Lung (tissue), 12 donors: ENCODE data around the gene MYH13. TPM values are rescaled to one million over a fixed set of nuclear protein-coding genes. Genes with fewer than 3 reads are reported as not detected.

Source experiments
- ATAC-seq: fragments of 200-7000 bp; cut with Tn5 transposase; one replicate; pipeline ENCODE4 v1.9.1; 2020; ENCODE audit warnings: moderate number of reproducible peaks; ENCODE audit not compliant: insufficient read depth, low FRiP score
- DNase-seq, 3 donors: peaks; one replicate each; pipeline ENCODE4 v3.0.0-alpha.2; 2013 to 2017
- H3K27ac ChIP-seq, 2 donors: one replicate each; pipeline ENCODE4 v1.5.1; 2013; ENCODE audit warnings: mild to moderate bottlenecking in 2 of 2, moderate library complexity in 2 of 2, control low read depth in 1 of 2, inconsistent platforms in 1 of 2, low read depth in 1 of 2, low read length in 1 of 2
- H3K27me3 ChIP-seq, 3 donors: one replicate each; pipeline ENCODE4 v1.5.1; 2013; ENCODE audit warnings: low read length in 2 of 3; ENCODE audit not compliant: control insufficient read depth in 3 of 3, insufficient read depth in 3 of 3
- H3K36me3 ChIP-seq, 4 donors: one replicate each; pipeline ENCODE4 v1.5.1; 2013; ENCODE audit warnings: low read length in 4 of 4, mild to moderate bottlenecking in 1 of 4, moderate library complexity in 1 of 4; ENCODE audit not compliant: control insufficient read depth in 4 of 4, insufficient read depth in 4 of 4
- H3K4me1 ChIP-seq, 5 donors: one replicate each; pipeline ENCODE4 v1.5.1; 2013; ENCODE audit warnings: low read length in 5 of 5, mild to moderate bottlenecking in 2 of 5, moderate library complexity in 1 of 5; ENCODE audit not compliant: control insufficient read depth in 5 of 5, insufficient read depth in 5 of 5
- H3K4me3 ChIP-seq: one replicate; pipeline ENCODE4 v1.5.1; 2013; ENCODE audit warnings: mild to moderate bottlenecking, control low read depth, moderate library complexity
- H3K9ac ChIP-seq, 2 donors: one replicate each; pipeline ENCODE4 v1.5.1; 2013; ENCODE audit warnings: low read length in 2 of 2, control low read depth in 1 of 2; ENCODE audit not compliant: insufficient read depth in 1 of 2
- H3K9me3 ChIP-seq, 4 donors: one replicate each; pipeline ENCODE4 v1.5.1; 2013; ENCODE audit warnings: low read length in 3 of 4, mild to moderate bottlenecking in 1 of 4, moderate library complexity in 1 of 4; ENCODE audit not compliant: control insufficient read depth in 4 of 4, insufficient read depth in 3 of 4
- WGBS, 2 donors: extraction: QIAGEN DNeasy Blood & Tissue Kit; methylation state at CpG; one replicate each; pipeline ENCODE4 v1.1.7; 2013; 5-methylcytosine and 5-hydroxymethylcytosine counted together
- polyA plus RNA-seq, 2 donors: library from polyadenylated mRNA; stranded (reverse); fragments of 200-250 nt; gene quantifications; one replicate each; pipeline ENCODE4 v1.2.1, GENCODE V29; 2013
- total RNA-seq, 2 donors: library from RNA; depleted of rRNA in 1 of 2; stranded (reverse); fragments of >200 nt in 1 of 2; gene quantifications; one replicate each; pipeline ENCODE4 v1.2.1, GENCODE V29; 2014 to 2021
- TF ChIP-seq, protein P1 (sequence below): IDR thresholded peaks from 2 replicates; pipeline ENCODE4 v1.5.1; 2012; ENCODE audit warnings: mild to moderate bottlenecking; ENCODE audit errors: control extremely low read depth, extremely low read depth
- donor health status: control.
- donor health status: control.
- donor health status: Bipolar disorder and iron deficiency.
- donor health status: healthy.
- donor health status: DM: yes; HTN: yes; CAD: no.

The MYH13 gene
- total and polyA plus RNA-seq, 4 donors = 0.02 TPM; not detected in 3

DNA sequence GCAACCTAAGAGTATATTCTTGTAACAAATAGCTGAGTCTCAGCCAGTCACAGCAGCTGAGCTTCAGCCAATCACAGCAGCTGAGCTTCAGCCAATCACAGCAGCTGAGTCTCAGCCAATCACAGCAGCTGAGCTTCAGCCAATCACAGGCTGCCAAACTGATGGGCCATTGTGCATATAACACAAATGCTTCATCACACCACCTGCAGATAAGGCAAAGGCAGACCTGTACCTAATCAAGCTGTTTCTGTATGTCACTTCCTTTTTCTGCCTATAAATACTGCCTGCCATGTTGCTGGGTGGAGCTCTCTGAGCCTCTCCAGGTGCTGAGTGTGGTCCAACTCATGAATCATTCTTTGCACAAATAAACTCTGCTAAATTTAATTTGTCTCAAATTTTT is 19.9 kb downstream of the MYH13 start:
- peaks cover 0 to 2% (median 0%) of the 10 kb centered on the region in 4 donors for H3K9me3 ChIP-seq
- ATAC-seq = no peak

GRCh38 chr17:10349403-10349802 is 23.4 kb downstream of the MYH13 start:
- Histone ChIP-seq H3K27ac (no peak overlapping the region), H3K9ac (no peak overlapping the region), H3K27me3 (peaks cover 0 to 3% (median 0%) of the 10 kb centered on the region in 3 donors), H3K36me3 (no peaks in the 10 kb centered on the region), H3K9me3 (peaks cover 0 to 2% (median 0%) of the 10 kb centered on the region in 4 donors), H3K4me3 (no peak overlapping the region), H3K4me1 (no peaks in the 10 kb centered on the region)
- TF ChIP-seq, protein P1, sequence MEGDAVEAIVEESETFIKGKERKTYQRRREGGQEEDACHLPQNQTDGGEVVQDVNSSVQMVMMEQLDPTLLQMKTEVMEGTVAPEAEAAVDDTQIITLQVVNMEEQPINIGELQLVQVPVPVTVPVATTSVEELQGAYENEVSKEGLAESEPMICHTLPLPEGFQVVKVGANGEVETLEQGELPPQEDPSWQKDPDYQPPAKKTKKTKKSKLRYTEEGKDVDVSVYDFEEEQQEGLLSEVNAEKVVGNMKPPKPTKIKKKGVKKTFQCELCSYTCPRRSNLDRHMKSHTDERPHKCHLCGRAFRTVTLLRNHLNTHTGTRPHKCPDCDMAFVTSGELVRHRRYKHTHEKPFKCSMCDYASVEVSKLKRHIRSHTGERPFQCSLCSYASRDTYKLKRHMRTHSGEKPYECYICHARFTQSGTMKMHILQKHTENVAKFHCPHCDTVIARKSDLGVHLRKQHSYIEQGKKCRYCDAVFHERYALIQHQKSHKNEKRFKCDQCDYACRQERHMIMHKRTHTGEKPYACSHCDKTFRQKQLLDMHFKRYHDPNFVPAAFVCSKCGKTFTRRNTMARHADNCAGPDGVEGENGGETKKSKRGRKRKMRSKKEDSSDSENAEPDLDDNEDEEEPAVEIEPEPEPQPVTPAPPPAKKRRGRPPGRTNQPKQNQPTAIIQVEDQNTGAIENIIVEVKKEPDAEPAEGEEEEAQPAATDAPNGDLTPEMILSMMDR = no peak
- DNase-seq (no peak), ATAC-seq (no peak)
- 95 to 96% methylated on average over 1 of the region's 1 CpG for WGBS, 2 donors

More for the DNA sequence above, 19.9 kb downstream of the MYH13 start:
- no peak overlapping the region for H3K9ac ChIP-seq
- H3K36me3 ChIP-seq = no peaks in the 10 kb centered on the region
- H3K27me3 ChIP-seq = peaks cover 0 to 3% (median 0%) of the 10 kb centered on the region in 3 donors
- TF ChIP-seq, protein P1 = no peak
- no peak overlapping the region for H3K4me3 ChIP-seq
- H3K27ac ChIP-seq = no peak overlapping the region
- DNase-seq = no peak
- no peaks in the 10 kb centered on the region for H3K4me1 ChIP-seq

DNA sequence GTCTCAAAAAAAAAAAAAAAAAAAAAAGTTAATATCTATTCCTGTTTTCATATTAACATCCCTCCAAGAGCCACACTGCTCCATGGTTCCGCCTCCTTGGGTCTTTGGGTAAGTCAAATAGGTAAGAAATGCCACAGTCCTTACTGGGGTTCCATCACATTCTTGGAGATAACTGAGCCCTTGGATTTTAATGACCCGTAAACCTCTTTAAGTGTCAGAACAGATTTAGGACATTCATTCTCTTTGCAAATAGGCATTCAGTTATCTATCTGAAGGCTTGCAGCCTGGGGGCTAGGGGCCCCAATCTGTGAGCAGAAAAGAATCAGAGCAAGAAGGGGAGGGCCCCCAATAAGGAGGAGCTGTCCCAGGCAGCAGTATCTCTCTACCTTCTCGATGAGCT is 28.0 kb downstream of the MYH13 start:
- DNase-seq (no peak), ATAC-seq (no peak)
- no peaks in the 10 kb centered on the region for H3K4me1 ChIP-seq
- H3K27ac ChIP-seq = no peak overlapping the region
- H3K36me3 ChIP-seq = no peaks in the 10 kb centered on the region
- TF ChIP-seq, protein P1 = no peak
- H3K9ac ChIP-seq = no peak overlapping the region
- H3K9me3 ChIP-seq = no peaks in the 10 kb centered on the region
- no peak overlapping the region for H3K4me3 ChIP-seq
- 89 to 94% methylated on average over 3 of the region's 3 CpGs for WGBS, 2 donors
- no peaks in the 10 kb centered on the region for H3K27me3 ChIP-seq

GRCh38 chr17:10339051-10339450 is 33.8 kb downstream of the MYH13 start:
- 61 to 70% methylated on average over 8 of the region's 8 CpGs for WGBS, 2 donors
- Histone ChIP-seq H3K27ac (no peak overlapping the region), H3K4me3 (no peak overlapping the region), H3K4me1 (peaks cover 0 to 2% (median 0%) of the 10 kb centered on the region in 5 donors), H3K9ac (no peak overlapping the region), H3K9me3 (no peaks in the 10 kb centered on the region), H3K27me3 (no peaks in the 10 kb centered on the region), H3K36me3 (no peaks in the 10 kb centered on the region)
- ATAC-seq = no peak
- TF ChIP-seq, protein P1 = no peak
- DNase-seq = no peak
